BLaER1 (cell line): Measurements from ENCODE around the gene ING3.

Experiments
- H3K27ac ChIP-seq: shearing (Covaris generic); formaldehyde crosslinking; 2 replicates; pipeline ENCODE4 v1.8.1; 2022
- H3K27me3 ChIP-seq: shearing (Covaris generic); formaldehyde crosslinking; 2 replicates; pipeline ENCODE4 v1.8.1; 2022
- H3K36me3 ChIP-seq: shearing (Covaris generic); formaldehyde crosslinking; 2 replicates; pipeline ENCODE4 v1.8.1; 2022
- H3K4me1 ChIP-seq: shearing (Covaris generic); formaldehyde crosslinking; 2 replicates; pipeline ENCODE4 v1.8.1; 2022
- H3K4me2 ChIP-seq: shearing (Covaris generic); formaldehyde crosslinking; 2 replicates; pipeline ENCODE4 v1.8.1; 2022
- H3K4me3 ChIP-seq: shearing (Covaris generic); formaldehyde crosslinking; 2 replicates; pipeline ENCODE4 v1.8.1; 2022
- H3K9ac ChIP-seq: shearing (Covaris generic); formaldehyde crosslinking; 2 replicates; pipeline ENCODE4 v1.8.1; 2022
- H3K9me3 ChIP-seq: shearing (Covaris generic); formaldehyde crosslinking; 2 replicates; pipeline ENCODE4 v1.8.1; 2022
- H4K20me1 ChIP-seq: shearing (Covaris generic); formaldehyde crosslinking; 2 replicates; pipeline ENCODE4 v1.8.1; 2022
- Cebpa-rat ChIP-seq: shearing (Covaris generic); IDR thresholded peaks from 2 replicates; pipeline ENCODE4 v1.8.1; 2022

Gene ING3

GRCh38 chr7:121011401-121011800 is 60.8 kb downstream of the ING3 start:
- TF ChIP-seq Cebpa-rat, result no peak
- no peak overlapping the region for H3K9ac ChIP-seq
- H3K4me1 ChIP-seq, result no peaks in the 10 kb centered on the region
- no peaks in the 10 kb centered on the region for H3K9me3 ChIP-seq
- no peak overlapping the region for H3K4me2 ChIP-seq
- H3K27me3 ChIP-seq, result no peaks in the 10 kb centered on the region
- H4K20me1 ChIP-seq, result no peaks in the 10 kb centered on the region
- H3K4me3 ChIP-seq, result no peak overlapping the region
- H3K36me3 ChIP-seq, result no peaks in the 10 kb centered on the region
- no peak overlapping the region for H3K27ac ChIP-seq

- no peaks in the 10 kb centered on the region for H3K9me3 ChIP-seq
- no peaks in the 10 kb centered on the region for H4K20me1 ChIP-seq
These were observed 61.7 kb downstream of the ING3 start for GRCh38 chr7:121012170-121012874.

GRCh38 chr7:121012919-121013318 is 62.3 kb downstream of the ING3 start:
- Histone ChIP-seq H3K27ac (no peak overlapping the region), H3K27me3 (no peaks in the 10 kb centered on the region), H3K4me1 (no peaks in the 10 kb centered on the region), H3K4me3 (no peak overlapping the region), H4K20me1 (no peaks in the 10 kb centered on the region), H3K36me3 (no peaks in the 10 kb centered on the region), H3K4me2 (no peak overlapping the region), H3K9me3 (no peaks in the 10 kb centered on the region), H3K9ac (no peak overlapping the region)
- no peak for TF ChIP-seq Cebpa-rat

More at GRCh38 chr7:121012170-121012874, 61.7 kb downstream of the ING3 start:
- Histone ChIP-seq H3K27ac (no peak overlapping the region), H3K9ac (no peak overlapping the region), H3K4me3 (no peak overlapping the region), H3K27me3 (no peaks in the 10 kb centered on the region), H3K36me3 (no peaks in the 10 kb centered on the region), H3K4me2 (no peak overlapping the region), H3K4me1 (no peaks in the 10 kb centered on the region)
- no peak for TF ChIP-seq Cebpa-rat

GRCh38 chr7:121015560-121015959 is 65.0 kb downstream of the ING3 start:
- no peak for TF ChIP-seq Cebpa-rat
- Histone ChIP-seq H3K27ac (no peak overlapping the region), H3K9ac (no peak overlapping the region), H3K36me3 (no peaks in the 10 kb centered on the region), H3K4me1 (no peaks in the 10 kb centered on the region), H4K20me1 (no peaks in the 10 kb centered on the region), H3K4me3 (no peak overlapping the region), H3K9me3 (no peaks in the 10 kb centered on the region), H3K27me3 (no peaks in the 10 kb centered on the region), H3K4me2 (no peak overlapping the region)

- no peak for TF ChIP-seq Cebpa-rat
These were observed 66.4 kb downstream of the ING3 start for GRCh38 chr7:121016966-121017365.

GRCh38 chr7:121017586-121017985 is 67.0 kb downstream of the ING3 start:
- Histone ChIP-seq H3K27ac (no peak overlapping the region), H3K27me3 (no peaks in the 10 kb centered on the region), H3K4me2 (no peak overlapping the region), H3K9me3 (no peaks in the 10 kb centered on the region), H4K20me1 (no peaks in the 10 kb centered on the region), H3K4me3 (no peak overlapping the region), H3K9ac (no peak overlapping the region), H3K36me3 (no peaks in the 10 kb centered on the region), H3K4me1 (no peaks in the 10 kb centered on the region)
- TF ChIP-seq Cebpa-rat, result no peak

More at GRCh38 chr7:121016966-121017365, 66.4 kb downstream of the ING3 start:
- Histone ChIP-seq H3K4me1 (no peaks in the 10 kb centered on the region), H3K27ac (no peak overlapping the region), H4K20me1 (no peaks in the 10 kb centered on the region), H3K9ac (no peak overlapping the region), H3K36me3 (no peaks in the 10 kb centered on the region), H3K4me3 (no peak overlapping the region), H3K27me3 (no peaks in the 10 kb centered on the region), H3K4me2 (no peak overlapping the region), H3K9me3 (no peaks in the 10 kb centered on the region)

GRCh38 chr7:121019018-121019417 is 68.4 kb downstream of the ING3 start:
- H3K4me1 ChIP-seq, result peaks cover 5% of the 10 kb centered on the region; the same call in 1 of the 2 replicates
- H3K27ac ChIP-seq, result no peak overlapping the region
- no peak overlapping the region for H3K9ac ChIP-seq
- H4K20me1 ChIP-seq, result no peaks in the 10 kb centered on the region
- no peak overlapping the region for H3K4me2 ChIP-seq
- H3K27me3 ChIP-seq, result no peaks in the 10 kb centered on the region
- no peaks in the 10 kb centered on the region for H3K36me3 ChIP-seq
- no peak overlapping the region for H3K4me3 ChIP-seq
- no peaks in the 10 kb centered on the region for H3K9me3 ChIP-seq
- TF ChIP-seq Cebpa-rat, result no peak

GRCh38 chr7:121020249-121020988 is 69.8 kb downstream of the ING3 start:
- H3K27me3 ChIP-seq, result no peaks in the 10 kb centered on the region
- H3K9ac ChIP-seq, result no peak overlapping the region
- no peak overlapping the region for H3K27ac ChIP-seq
- H3K4me3 ChIP-seq, result no peak overlapping the region
- peaks cover under 1% of the 10 kb centered on the region for H3K9me3 ChIP-seq
- peaks cover 19% of the 10 kb centered on the region for H3K4me1 ChIP-seq
- no peak overlapping the region for H3K4me2 ChIP-seq
- no peaks in the 10 kb centered on the region for H3K36me3 ChIP-seq
- H4K20me1 ChIP-seq, result no peaks in the 10 kb centered on the region
- no peak for TF ChIP-seq Cebpa-rat

- no peak overlapping the region for H3K27ac ChIP-seq
- no peaks in the 10 kb centered on the region for H4K20me1 ChIP-seq
- no peak overlapping the region for H3K4me2 ChIP-seq
- H3K27me3 ChIP-seq, result no peaks in the 10 kb centered on the region
- H3K4me3 ChIP-seq, result no peak overlapping the region
- H3K9ac ChIP-seq, result no peak overlapping the region
- TF ChIP-seq Cebpa-rat, result no peak
- peaks cover 21% of the 10 kb centered on the region for H3K4me1 ChIP-seq
- peaks cover 9% of the 10 kb centered on the region for H3K9me3 ChIP-seq
- no peaks in the 10 kb centered on the region for H3K36me3 ChIP-seq
These were observed 70.7 kb downstream of the ING3 start for GRCh38 chr7:121020989-121021969.
